ENCODE measurements around the gene C10orf53. TPM values are rescaled to one million over a fixed set of nuclear protein-coding genes. Genes with fewer than 3 reads are reported as not detected.

The C10orf53 gene
- total RNA-seq, 1 experiment from 2014 or later: not detected

DNA sequence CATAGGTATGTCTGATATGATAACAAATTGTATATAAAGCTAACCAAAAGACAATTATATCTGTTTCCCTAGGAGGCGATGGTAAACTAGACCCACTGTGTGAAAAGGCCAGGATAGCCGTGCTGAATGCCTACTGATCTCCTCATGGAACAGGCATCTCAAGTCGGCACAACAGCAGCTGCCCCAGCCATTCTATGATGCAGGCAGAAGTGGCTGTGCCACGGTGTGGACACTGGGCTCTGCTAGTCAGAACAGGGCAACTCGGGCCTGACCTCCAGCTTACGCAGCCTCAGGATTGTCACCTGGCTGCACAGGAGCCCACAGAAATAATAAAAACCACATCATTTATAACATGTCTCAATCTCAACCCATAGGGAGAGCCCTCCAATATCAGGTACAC lies 15.0 kb downstream of the C10orf53 start (continued):
- TF ChIP-seq SMAD3 (CRISPR knock-in tag; IDR thresholded peaks at IDR 0.05; ENCODE audit: borderline replicate concordance) (no peak), TEAD4 (CRISPR knock-in tag; IDR thresholded peaks at IDR 0.05) (no peak)

DNA sequence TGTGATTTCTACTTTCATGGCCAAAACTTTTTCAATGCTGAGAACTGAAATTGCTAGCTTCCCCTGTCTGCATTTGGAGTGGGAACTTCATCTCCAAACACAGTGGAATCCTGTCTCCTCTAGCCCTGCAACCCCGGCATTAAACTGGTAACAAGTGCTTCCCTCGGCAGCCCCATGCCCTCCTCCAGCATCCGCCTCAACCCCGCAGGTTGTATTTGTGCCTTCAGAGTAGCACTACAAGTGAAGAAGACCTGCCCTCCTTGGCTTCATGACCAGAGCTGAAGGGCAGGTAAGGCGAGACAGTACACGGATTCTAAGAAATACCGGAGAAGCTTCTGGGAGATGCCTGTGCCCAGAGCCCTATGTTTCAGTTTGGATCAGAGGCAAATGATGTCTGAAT lies 16.9 kb downstream of the C10orf53 start:
- peaks cover 6% of the 10 kb centered on the region; the same call in 1 of the 2 replicates for H3K36me3 Mint-ChIP-seq
- H3K9me3 Mint-ChIP-seq: peaks cover 8% of the 10 kb centered on the region
- CTCF ChIA-PET: interaction anchor here (1.0 kb wide), 1 partner anchor 103 kb away, joined by 3 read pairs; no protein-coding TSS in a partner anchor
- ATAC-seq (no peak), DNase-seq (ENCODE audit: low spot score) (no peak)
- TF ChIP-seq MXD4 (CRISPR knock-in tag; IDR thresholded peaks at IDR 0.05; ENCODE audit: borderline replicate concordance) (no peak), ZMAT4 (CRISPR knock-in tag; IDR thresholded peaks at IDR 0.05) (no peak), PREB (CRISPR knock-in tag; IDR thresholded peaks at IDR 0.05; ENCODE audit: borderline replicate concordance) (no peak), GRHL2 (CRISPR knock-in tag; IDR thresholded peaks at IDR 0.05; ENCODE audit: insufficient replicate concordance, severe bottlenecking) (no peak)
- TF ChIP-seq, protein P1, sequence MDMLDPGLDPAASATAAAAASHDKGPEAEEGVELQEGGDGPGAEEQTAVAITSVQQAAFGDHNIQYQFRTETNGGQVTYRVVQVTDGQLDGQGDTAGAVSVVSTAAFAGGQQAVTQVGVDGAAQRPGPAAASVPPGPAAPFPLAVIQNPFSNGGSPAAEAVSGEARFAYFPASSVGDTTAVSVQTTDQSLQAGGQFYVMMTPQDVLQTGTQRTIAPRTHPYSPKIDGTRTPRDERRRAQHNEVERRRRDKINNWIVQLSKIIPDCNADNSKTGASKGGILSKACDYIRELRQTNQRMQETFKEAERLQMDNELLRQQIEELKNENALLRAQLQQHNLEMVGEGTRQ (CRISPR knock-in tag; IDR thresholded peaks at IDR 0.05): no peak
- POLR2A ChIA-PET: no interaction called here
- no peak overlapping the region for H3K4me3 Mint-ChIP-seq
- peaks cover 24% of the 10 kb centered on the region for H3K4me1 Mint-ChIP-seq
- H3K27me3 Mint-ChIP-seq (ENCODE audit: low read depth): peaks cover 87% of the 10 kb centered on the region
- H3K27ac Mint-ChIP-seq: no peak overlapping the region

- Mint-ChIP-seq H3K4me3 (no peak overlapping the region), H3K27me3 (ENCODE audit: low read depth) (peaks cover 71% of the 10 kb centered on the region), H3K9me3 (peaks cover 2% of the 10 kb centered on the region), H3K36me3 (peaks cover 2% of the 10 kb centered on the region; the same call in 1 of the 2 replicates), H3K27ac (no peak overlapping the region), H3K4me1 (peaks cover 21% of the 10 kb centered on the region)
- ChIA-PET CTCF (interaction anchor here (1.6 to 2.0 kb wide), 2 partner anchors 46 to 105 kb away, joined by 5 to 8 read pairs; no protein-coding TSS in a partner anchor), POLR2A (no interaction called here)
- no peak for DNase-seq (ENCODE audit: low spot score)
- TF ChIP-seq NR1H2 (CRISPR knock-in tag; IDR thresholded peaks at IDR 0.05): no peak
- TF ChIP-seq CREB1 (CRISPR knock-in tag; IDR thresholded peaks at IDR 0.05): no peak
- TF ChIP-seq RORB (CRISPR knock-in tag; IDR thresholded peaks at IDR 0.05): no peak
- TF ChIP-seq MAX (CRISPR knock-in tag; IDR thresholded peaks at IDR 0.05): no peak
- no peak for TF ChIP-seq SP1 (CRISPR knock-in tag; conservative IDR thresholded peaks at IDR 0.05)
- TF ChIP-seq ZNF423 (CRISPR knock-in tag; IDR thresholded peaks at IDR 0.05): no peak
- no peak for TF ChIP-seq EMX1 (CRISPR knock-in tag; IDR thresholded peaks at IDR 0.05)
- TF ChIP-seq ZNF232 (CRISPR knock-in tag; IDR thresholded peaks at IDR 0.05): no peak
- TF ChIP-seq PRRX2 (CRISPR knock-in tag; IDR thresholded peaks at IDR 0.05): no peak
- no peak for TF ChIP-seq SMAD4 (CRISPR knock-in tag; IDR thresholded peaks at IDR 0.05)
- TF ChIP-seq, protein P2, sequence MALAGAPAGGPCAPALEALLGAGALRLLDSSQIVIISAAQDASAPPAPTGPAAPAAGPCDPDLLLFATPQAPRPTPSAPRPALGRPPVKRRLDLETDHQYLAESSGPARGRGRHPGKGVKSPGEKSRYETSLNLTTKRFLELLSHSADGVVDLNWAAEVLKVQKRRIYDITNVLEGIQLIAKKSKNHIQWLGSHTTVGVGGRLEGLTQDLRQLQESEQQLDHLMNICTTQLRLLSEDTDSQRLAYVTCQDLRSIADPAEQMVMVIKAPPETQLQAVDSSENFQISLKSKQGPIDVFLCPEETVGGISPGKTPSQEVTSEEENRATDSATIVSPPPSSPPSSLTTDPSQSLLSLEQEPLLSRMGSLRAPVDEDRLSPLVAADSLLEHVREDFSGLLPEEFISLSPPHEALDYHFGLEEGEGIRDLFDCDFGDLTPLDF (CRISPR knock-in tag; IDR thresholded peaks at IDR 0.05): no peak
- no peak for TF ChIP-seq ZMAT4 (CRISPR knock-in tag; IDR thresholded peaks at IDR 0.05)
- TF ChIP-seq JAZF1 (CRISPR knock-in tag; IDR thresholded peaks at IDR 0.05): no peak
- TF ChIP-seq, protein P3, sequence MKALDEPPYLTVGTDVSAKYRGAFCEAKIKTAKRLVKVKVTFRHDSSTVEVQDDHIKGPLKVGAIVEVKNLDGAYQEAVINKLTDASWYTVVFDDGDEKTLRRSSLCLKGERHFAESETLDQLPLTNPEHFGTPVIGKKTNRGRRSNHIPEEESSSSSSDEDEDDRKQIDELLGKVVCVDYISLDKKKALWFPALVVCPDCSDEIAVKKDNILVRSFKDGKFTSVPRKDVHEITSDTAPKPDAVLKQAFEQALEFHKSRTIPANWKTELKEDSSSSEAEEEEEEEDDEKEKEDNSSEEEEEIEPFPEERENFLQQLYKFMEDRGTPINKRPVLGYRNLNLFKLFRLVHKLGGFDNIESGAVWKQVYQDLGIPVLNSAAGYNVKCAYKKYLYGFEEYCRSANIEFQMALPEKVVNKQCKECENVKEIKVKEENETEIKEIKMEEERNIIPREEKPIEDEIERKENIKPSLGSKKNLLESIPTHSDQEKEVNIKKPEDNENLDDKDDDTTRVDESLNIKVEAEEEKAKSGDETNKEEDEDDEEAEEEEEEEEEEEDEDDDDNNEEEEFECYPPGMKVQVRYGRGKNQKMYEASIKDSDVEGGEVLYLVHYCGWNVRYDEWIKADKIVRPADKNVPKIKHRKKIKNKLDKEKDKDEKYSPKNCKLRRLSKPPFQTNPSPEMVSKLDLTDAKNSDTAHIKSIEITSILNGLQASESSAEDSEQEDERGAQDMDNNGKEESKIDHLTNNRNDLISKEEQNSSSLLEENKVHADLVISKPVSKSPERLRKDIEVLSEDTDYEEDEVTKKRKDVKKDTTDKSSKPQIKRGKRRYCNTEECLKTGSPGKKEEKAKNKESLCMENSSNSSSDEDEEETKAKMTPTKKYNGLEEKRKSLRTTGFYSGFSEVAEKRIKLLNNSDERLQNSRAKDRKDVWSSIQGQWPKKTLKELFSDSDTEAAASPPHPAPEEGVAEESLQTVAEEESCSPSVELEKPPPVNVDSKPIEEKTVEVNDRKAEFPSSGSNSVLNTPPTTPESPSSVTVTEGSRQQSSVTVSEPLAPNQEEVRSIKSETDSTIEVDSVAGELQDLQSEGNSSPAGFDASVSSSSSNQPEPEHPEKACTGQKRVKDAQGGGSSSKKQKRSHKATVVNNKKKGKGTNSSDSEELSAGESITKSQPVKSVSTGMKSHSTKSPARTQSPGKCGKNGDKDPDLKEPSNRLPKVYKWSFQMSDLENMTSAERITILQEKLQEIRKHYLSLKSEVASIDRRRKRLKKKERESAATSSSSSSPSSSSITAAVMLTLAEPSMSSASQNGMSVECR (CRISPR knock-in tag; IDR thresholded peaks at IDR 0.05; ENCODE audit: borderline replicate concordance): no peak
- TF ChIP-seq MXD4 (CRISPR knock-in tag; IDR thresholded peaks at IDR 0.05; ENCODE audit: borderline replicate concordance): no peak
- no peak for TF ChIP-seq TEAD1 (CRISPR knock-in tag; IDR thresholded peaks at IDR 0.05)
- no peak for TF ChIP-seq SMAD3 (CRISPR knock-in tag; IDR thresholded peaks at IDR 0.05; ENCODE audit: borderline replicate concordance)
- no peak for TF ChIP-seq ZNF317 (CRISPR knock-in tag; IDR thresholded peaks at IDR 0.05; ENCODE audit: borderline replicate concordance, low read depth)
- no peak for TF ChIP-seq OVOL2 (CRISPR knock-in tag; IDR thresholded peaks at IDR 0.05; ENCODE audit: borderline replicate concordance)
- ATAC-seq: no peak
Observed at GRCh38 chr10:49698679-49699078, 19.2 kb downstream of the C10orf53 start.

All from WTC11 (cell line).